Mammary epithelial cell (primary cell): ENCODE results near the gene ASPRV1.

Experiments used
- EZH2 ChIP-seq: IDR thresholded peaks from 2 replicates; pipeline ENCODE4 v1.6.1; 2012; ENCODE audit warnings: low read length, inconsistent platforms, borderline replicate concordance
- TF ChIP-seq, protein P1 (sequence below), 2 donors: IDR thresholded peaks in 1 of 2; conservative IDR thresholded peaks in 1 of 2; 2 replicates each; pipeline ENCODE4 v1.5.1; 2011 to 2012; ENCODE audit warnings: inconsistent platforms in 2 of 2, low read length in 2 of 2, mild to moderate bottlenecking in 2 of 2, control low read depth in 1 of 2, low read depth in 1 of 2; ENCODE audit not compliant: insufficient read depth in 1 of 2; ENCODE audit errors: extremely low read depth in 1 of 2

DNA sequence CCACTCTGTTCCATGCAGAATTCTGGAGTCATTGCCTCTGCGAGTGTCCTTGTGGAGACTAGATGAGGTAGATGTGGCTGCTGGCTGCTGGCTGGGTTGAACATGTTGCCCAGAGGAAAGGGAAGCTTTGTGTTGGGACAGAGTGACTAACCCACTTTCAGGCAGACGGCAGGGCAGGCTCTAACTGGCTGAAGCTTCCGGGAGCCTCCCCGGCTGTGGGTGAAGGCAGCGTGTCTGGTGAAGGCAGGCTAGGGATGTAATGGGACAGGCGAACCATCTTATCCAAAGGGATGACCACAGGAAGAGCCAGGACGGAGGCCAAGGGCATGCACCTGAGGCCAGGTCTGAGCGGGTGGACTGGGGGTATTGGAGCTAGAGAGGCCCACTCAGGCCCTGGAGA, 16.0 kb downstream of the ASPRV1 start:
- TF ChIP-seq, protein P1, sequence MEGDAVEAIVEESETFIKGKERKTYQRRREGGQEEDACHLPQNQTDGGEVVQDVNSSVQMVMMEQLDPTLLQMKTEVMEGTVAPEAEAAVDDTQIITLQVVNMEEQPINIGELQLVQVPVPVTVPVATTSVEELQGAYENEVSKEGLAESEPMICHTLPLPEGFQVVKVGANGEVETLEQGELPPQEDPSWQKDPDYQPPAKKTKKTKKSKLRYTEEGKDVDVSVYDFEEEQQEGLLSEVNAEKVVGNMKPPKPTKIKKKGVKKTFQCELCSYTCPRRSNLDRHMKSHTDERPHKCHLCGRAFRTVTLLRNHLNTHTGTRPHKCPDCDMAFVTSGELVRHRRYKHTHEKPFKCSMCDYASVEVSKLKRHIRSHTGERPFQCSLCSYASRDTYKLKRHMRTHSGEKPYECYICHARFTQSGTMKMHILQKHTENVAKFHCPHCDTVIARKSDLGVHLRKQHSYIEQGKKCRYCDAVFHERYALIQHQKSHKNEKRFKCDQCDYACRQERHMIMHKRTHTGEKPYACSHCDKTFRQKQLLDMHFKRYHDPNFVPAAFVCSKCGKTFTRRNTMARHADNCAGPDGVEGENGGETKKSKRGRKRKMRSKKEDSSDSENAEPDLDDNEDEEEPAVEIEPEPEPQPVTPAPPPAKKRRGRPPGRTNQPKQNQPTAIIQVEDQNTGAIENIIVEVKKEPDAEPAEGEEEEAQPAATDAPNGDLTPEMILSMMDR (conservative IDR thresholded peaks at IDR 0.05 in 1 of 2, IDR thresholded peaks at IDR 0.05 in 1 of 2; ENCODE audit: extremely low read depth in 1 of 2, insufficient read depth in 1 of 2, low read depth in 1 of 2, low read length in 2 of 2) = no peak
- TF ChIP-seq EZH2 = no peak
